CD4-positive, alpha-beta T cell treated with Interleukin-6 at 100 ng/mL for 8 hours (primary cell): ENCODE measurements around the gene SLC44A4.
"Not testable (repeated sequence)": the region's sequence is repeated elsewhere in the genome, so short reads cannot be mapped to it uniquely, and the experiment has no call there.

ENCODE experiments used
- DNase-seq: peaks from one replicate; pipeline ENCODE4 v3.0.0-alpha.2; 2020; ENCODE audit warnings: mixed read lengths, low spot score

SLC44A4 gene

GRCh38 chr6:31827286-31828079 lies 51.3 kb downstream of the SLC44A4 start, which contains the start of gene HSPA1B:
Gene HSPA1B, plus strand, starts transcription at chr6:31827738. Its CDS starts 213 bp downstream, at chr6:31827951.
- peak; percentile 93 for DNase-seq

DNA sequence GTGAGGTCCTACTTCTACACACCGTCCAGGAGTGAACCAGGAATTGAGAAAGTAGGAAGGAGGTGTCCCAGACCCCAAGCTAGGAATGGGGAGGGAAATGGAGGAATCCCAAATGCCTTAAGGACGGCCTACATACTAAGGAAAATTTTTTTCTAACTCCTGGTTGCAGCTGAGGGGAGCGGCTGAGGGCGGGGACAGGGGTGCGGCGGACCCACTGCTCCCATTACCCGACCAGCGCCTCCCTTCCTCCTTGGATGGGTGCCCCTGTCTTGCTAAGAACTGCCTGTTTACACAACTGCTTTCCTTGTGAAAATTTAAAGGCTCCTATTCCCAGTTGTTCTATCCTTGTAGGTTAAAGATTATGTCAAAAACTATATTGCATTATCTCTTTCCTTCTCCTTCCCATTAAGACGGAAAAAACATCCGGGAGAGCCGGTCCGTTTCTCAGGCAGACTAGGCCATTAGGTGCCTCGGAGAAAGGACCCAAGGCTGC lies 52.0 kb downstream of the SLC44A4 start:
- DNase-seq: no peak

GRCh38 chr6:31825553-31825952 lies 53.2 kb downstream of the SLC44A4 start:
- DNase-seq: no peak

DNA sequence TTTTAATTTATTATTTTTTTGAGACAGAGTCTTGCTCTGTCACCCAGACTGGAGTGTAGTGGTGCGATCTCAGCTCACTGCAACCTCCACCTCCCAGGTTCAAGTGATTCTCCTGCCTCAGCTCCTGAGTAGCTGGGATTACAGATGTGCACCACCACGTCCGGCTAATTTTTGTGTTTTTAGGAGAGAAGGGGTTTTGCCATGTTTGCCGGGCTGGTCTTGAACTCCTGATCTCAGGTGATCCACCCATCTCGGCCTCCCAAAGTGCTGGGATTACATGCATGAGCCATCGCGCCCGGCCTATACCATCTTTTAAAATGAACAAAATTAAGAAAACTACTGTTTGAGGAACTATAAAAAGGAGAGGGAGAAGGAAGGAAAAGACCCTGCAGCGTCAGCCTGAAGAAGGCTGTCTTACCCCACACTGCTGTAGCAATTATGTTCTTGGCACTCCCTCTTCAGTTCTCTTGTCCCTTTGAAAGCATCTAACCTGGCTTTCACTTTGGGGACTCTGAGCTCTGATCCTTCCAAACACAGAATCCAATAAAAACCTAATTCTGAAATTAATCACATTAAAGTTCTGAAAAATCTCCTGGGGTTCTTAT lies 55.1 kb downstream of the SLC44A4 start:
- not testable (repeated sequence) for DNase-seq

GRCh38 chr6:31822036-31822821 lies 56.6 kb downstream of the SLC44A4 start:
- peak; percentile 71 for DNase-seq

- DNase-seq: peak; percentile 19
Measured at GRCh38 chr6:31821301-31822035, 57.3 kb downstream of the SLC44A4 start.

DNA sequence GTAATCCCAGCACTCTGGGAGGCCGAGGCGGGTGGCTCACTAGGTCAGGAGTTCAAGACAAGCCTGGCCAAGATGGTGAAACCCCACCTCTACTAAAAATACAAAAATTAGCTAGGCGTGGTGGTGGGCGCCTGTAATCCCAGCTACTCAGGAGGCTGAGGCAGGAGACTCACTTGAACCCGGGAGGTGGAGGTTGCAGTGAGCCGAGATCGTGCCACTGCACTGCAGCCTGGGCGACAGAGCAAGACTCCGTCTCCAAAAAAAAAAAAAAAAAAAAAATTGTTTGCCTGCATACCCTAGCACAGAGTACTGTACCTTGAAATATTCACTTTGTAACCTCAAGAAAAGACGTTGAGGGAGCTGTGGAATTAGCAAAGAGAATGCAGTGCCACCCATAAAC lies 58.4 kb downstream of the SLC44A4 start:
- DNase-seq: not testable (repeated sequence)

- DNase-seq: no peak
Measured at GRCh38 chr6:31819871-31820299, 58.9 kb downstream of the SLC44A4 start.

GRCh38 chr6:31817929-31818511 lies 60.8 kb downstream of the SLC44A4 start:
- DNase-seq: not testable (repeated sequence)

- DNase-seq: peak; percentile 46
Measured at GRCh38 chr6:31817133-31817928, 61.5 kb downstream of the SLC44A4 start.

DNA sequence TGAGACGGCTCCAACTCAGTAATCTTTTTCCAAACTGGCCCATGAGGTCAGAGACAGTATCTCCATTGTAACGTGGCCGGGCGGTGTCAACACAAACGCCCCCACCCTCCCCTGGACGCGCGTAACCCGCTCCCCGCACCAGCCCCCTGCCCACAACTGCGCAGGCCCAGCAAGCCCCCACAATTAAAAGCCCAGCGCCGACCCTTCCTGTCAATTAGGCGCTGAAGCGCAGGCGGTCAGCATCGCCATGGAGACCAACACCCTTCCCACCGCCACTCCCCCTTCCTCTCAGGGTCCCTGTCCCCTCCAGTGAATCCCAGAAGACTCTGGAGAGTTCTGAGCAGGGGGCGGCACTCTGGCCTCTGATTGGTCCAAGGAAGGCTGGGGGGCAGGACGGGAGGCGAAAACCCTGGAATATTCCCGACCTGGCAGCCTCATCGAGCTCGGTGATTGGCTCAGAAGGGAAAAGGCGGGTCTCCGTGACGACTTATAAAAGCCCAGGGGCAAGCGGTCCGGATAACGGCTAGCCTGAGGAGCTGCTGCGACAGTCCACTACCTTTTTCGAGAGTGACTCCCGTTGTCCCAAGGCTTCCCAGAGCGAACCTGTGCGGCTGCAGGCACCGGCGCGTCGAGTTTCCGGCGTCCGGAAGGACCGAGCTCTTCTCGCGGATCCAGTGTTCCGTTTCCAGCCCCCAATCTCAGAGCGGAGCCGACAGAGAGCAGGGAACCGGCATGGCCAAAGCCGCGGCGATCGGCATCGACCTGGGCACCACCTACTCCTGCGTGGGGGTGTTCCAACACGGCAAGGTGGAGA lies 63.6 kb downstream of the SLC44A4 start, which contains the start of the genes HSPA1A and HSPA1L:
Gene HSPA1A (plus strand): TSS at position 519 of the 814 bp plus-strand sequence. CDS start 214 bp downstream, at position 733.
Gene HSPA1L (minus strand): TSS at position 259 of the 814 bp plus-strand sequence. CDS start 3,311 bp downstream, outside the sequence.
- DNase-seq: peak; percentile 74

DNA sequence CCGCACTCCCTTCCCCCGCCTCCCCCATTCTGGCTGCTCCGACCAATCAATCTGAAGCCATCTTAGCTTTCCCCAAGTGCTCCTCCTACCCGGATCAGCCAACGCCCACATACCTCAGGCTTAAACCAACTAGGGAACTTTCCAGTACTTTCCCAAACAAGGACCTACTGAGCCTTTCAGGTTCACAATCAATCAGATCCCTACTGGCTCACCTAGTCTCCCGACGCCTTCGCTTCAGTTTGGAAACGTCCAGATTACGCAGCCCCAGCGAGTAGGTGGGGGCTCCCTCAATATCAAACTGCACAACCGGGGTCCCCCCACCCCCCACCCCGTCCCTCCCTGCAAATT lies 64.1 kb downstream of the SLC44A4 start:
- peak; percentile 73 for DNase-seq

GRCh38 chr6:31813465-31813849 lies 65.3 kb downstream of the SLC44A4 start:
- DNase-seq: no peak
